H1 (cell line): ENCODE results near the gene FNDC3A. TPM values are rescaled to one million over a fixed set of nuclear protein-coding genes. Genes with fewer than 3 reads are reported as not detected.
A peak's percentile ranks its signal among the peaks of the same experiment; 100 is the strongest.

ENCODE experiments used
- BCL11A ChIP-seq, 2 experiments: IDR thresholded peaks; one replicate each; pipeline ENCODE4 v1.6.1; 2011; ENCODE audit warnings: low read depth in 2 of 2, low read length in 2 of 2, mild to moderate bottlenecking in 2 of 2
- CEBPB ChIP-seq: IDR thresholded peaks from 2 replicates; pipeline ENCODE4 v1.6.1; 2012; ENCODE audit warnings: low read depth, low read length
- JUN ChIP-seq: IDR thresholded peaks from 2 replicates; pipeline ENCODE4 v1.6.1; 2011; ENCODE audit warnings: low read depth, mild to moderate bottlenecking, improper control_type of control experiment, low read length
- NANOG ChIP-seq: IDR thresholded peaks from 2 replicates; pipeline ENCODE4 v1.6.1; 2011; ENCODE audit warnings: low read length, low read depth, mild to moderate bottlenecking, inconsistent platforms; ENCODE audit not compliant: insufficient read depth, poor library complexity, severe bottlenecking
- TEAD4 ChIP-seq: IDR thresholded peaks from 2 replicates; pipeline ENCODE4 v1.6.1; 2012; ENCODE audit warnings: low read depth, low read length, inconsistent platforms, mixed read lengths
- polyA plus RNA-seq, 7 experiments: library from polyadenylated mRNA; depleted of rRNA in 3 of 7; stranded (reverse) in 5 of 7; unstranded in 2 of 7; fragments of >200 nt in 5 of 7; fragments of 200-250 nt in 2 of 7; gene quantifications; 1 replicate in 5 of 7; 2 replicates in 1 of 7; 4 replicates in 1 of 7; pipeline versions ENCODE4 v1.2.1 to v1.2.3, GENCODE V29; 2011 to 2013; ENCODE audit warnings: missing spikeins in 2 of 7, mixed read lengths in 2 of 7
- total RNA-seq: library from RNA; stranded (reverse); fragmentation: NEBNext Ultra II Directional; extraction: Animal tissue kit (Norgen Biotek cat#: 25700); gene quantifications from 2 replicates; pipeline ENCODE4 v1.2.1, GENCODE V29; 2021
- TF ChIP-seq, protein P1 (sequence below): fragments of 300-600 bp; sonication (generic); IDR thresholded peaks from 2 replicates; pipeline ENCODE4 v1.7.1; 2012; ENCODE audit warnings: low read length, moderate library complexity, mild to moderate bottlenecking, inconsistent platforms; ENCODE audit not compliant: insufficient replicate concordance

The FNDC3A gene
- total and polyA plus RNA-seq, 2 of the 8 experiments (the other 6 are each of a cell fraction or from before 2014, with no cell fraction given), result 14.6 to 26.0 TPM

DNA sequence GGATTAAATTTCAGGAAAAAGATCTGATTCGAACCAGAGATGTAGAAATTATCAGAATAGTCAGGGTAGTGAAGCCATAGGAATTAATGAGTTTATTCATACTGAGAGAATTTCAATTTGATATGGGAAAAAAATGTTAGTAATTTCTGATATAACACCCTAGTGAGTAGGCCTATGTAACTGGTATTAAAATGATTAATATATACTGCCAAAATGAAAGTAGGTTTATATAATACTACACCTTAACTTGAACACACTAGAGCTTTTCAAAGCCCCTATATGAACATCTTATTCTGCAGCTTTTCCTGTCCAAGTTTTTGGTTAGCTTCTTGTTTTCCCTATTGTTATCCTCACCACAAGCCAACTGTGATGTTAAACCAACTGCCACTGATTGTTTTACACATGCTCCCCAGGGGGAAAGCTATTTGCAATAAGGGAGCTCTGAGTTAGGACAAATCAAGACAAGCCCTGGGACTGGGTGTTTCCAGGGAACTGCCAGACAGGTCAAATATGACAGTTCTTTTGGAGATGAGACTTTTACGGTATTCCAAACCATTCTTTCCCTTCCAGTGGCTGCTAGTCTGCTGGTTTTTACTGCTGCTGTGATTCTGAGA, 45.3 kb downstream of the FNDC3A start (continued):
- TF ChIP-seq, protein P1, sequence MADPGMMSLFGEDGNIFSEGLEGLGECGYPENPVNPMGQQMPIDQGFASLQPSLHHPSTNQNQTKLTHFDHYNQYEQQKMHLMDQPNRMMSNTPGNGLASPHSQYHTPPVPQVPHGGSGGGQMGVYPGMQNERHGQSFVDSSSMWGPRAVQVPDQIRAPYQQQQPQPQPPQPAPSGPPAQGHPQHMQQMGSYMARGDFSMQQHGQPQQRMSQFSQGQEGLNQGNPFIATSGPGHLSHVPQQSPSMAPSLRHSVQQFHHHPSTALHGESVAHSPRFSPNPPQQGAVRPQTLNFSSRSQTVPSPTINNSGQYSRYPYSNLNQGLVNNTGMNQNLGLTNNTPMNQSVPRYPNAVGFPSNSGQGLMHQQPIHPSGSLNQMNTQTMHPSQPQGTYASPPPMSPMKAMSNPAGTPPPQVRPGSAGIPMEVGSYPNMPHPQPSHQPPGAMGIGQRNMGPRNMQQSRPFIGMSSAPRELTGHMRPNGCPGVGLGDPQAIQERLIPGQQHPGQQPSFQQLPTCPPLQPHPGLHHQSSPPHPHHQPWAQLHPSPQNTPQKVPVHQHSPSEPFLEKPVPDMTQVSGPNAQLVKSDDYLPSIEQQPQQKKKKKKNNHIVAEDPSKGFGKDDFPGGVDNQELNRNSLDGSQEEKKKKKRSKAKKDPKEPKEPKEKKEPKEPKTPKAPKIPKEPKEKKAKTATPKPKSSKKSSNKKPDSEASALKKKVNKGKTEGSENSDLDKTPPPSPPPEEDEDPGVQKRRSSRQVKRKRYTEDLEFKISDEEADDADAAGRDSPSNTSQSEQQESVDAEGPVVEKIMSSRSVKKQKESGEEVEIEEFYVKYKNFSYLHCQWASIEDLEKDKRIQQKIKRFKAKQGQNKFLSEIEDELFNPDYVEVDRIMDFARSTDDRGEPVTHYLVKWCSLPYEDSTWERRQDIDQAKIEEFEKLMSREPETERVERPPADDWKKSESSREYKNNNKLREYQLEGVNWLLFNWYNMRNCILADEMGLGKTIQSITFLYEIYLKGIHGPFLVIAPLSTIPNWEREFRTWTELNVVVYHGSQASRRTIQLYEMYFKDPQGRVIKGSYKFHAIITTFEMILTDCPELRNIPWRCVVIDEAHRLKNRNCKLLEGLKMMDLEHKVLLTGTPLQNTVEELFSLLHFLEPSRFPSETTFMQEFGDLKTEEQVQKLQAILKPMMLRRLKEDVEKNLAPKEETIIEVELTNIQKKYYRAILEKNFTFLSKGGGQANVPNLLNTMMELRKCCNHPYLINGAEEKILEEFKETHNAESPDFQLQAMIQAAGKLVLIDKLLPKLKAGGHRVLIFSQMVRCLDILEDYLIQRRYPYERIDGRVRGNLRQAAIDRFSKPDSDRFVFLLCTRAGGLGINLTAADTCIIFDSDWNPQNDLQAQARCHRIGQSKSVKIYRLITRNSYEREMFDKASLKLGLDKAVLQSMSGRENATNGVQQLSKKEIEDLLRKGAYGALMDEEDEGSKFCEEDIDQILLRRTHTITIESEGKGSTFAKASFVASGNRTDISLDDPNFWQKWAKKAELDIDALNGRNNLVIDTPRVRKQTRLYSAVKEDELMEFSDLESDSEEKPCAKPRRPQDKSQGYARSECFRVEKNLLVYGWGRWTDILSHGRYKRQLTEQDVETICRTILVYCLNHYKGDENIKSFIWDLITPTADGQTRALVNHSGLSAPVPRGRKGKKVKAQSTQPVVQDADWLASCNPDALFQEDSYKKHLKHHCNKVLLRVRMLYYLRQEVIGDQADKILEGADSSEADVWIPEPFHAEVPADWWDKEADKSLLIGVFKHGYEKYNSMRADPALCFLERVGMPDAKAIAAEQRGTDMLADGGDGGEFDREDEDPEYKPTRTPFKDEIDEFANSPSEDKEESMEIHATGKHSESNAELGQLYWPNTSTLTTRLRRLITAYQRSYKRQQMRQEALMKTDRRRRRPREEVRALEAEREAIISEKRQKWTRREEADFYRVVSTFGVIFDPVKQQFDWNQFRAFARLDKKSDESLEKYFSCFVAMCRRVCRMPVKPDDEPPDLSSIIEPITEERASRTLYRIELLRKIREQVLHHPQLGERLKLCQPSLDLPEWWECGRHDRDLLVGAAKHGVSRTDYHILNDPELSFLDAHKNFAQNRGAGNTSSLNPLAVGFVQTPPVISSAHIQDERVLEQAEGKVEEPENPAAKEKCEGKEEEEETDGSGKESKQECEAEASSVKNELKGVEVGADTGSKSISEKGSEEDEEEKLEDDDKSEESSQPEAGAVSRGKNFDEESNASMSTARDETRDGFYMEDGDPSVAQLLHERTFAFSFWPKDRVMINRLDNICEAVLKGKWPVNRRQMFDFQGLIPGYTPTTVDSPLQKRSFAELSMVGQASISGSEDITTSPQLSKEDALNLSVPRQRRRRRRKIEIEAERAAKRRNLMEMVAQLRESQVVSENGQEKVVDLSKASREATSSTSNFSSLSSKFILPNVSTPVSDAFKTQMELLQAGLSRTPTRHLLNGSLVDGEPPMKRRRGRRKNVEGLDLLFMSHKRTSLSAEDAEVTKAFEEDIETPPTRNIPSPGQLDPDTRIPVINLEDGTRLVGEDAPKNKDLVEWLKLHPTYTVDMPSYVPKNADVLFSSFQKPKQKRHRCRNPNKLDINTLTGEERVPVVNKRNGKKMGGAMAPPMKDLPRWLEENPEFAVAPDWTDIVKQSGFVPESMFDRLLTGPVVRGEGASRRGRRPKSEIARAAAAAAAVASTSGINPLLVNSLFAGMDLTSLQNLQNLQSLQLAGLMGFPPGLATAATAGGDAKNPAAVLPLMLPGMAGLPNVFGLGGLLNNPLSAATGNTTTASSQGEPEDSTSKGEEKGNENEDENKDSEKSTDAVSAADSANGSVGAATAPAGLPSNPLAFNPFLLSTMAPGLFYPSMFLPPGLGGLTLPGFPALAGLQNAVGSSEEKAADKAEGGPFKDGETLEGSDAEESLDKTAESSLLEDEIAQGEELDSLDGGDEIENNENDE, result peak; percentile 52
- no peak for TF ChIP-seq JUN
- peak; percentile 24 for TF ChIP-seq NANOG
- TF ChIP-seq CEBPB, result no peak
- peak in 1 of 2 experiments; percentile 21 for TF ChIP-seq BCL11A (IDR thresholded peaks at IDR 0.05; ENCODE audit: low read depth in 2 of 2, low read length in 2 of 2)
- TF ChIP-seq TEAD4, result no peak
